Progenitor cell of endocrine pancreas (in vitro differentiated cells): Measurements from ENCODE around the gene ZNF536. TPM values are rescaled to one million over a fixed set of nuclear protein-coding genes. Genes with fewer than 3 reads are reported as not detected.
"Not testable (repeated sequence)": the region's sequence is repeated elsewhere in the genome, so short reads cannot be mapped to it uniquely, and the experiment has no call there.

Experiments used
- DNase-seq: peaks from one replicate; pipeline ENCODE4 v3.0.0; 2021; ENCODE audit warnings: low spot score; ENCODE audit not compliant: unreplicated experiment
- H3K27ac Mint-ChIP-seq: 2 replicates; pipeline ENCODE4 v1.8.0; 2021; ENCODE audit warnings: mild to moderate bottlenecking, moderate library complexity, mixed read lengths
- H3K27me3 Mint-ChIP-seq: 2 replicates; pipeline ENCODE4 v1.8.0; 2021; ENCODE audit warnings: mixed read lengths
- H3K36me3 Mint-ChIP-seq: 2 replicates; pipeline ENCODE4 v1.8.0; 2022; ENCODE audit warnings: mixed read lengths; ENCODE audit not compliant: insufficient read depth
- H3K4me1 Mint-ChIP-seq: 2 replicates; pipeline ENCODE4 v1.8.0; 2021; ENCODE audit warnings: low read depth, mixed read lengths
- H3K4me3 Mint-ChIP-seq: 2 replicates; pipeline ENCODE4 v1.8.0; 2021; ENCODE audit warnings: low read depth, mild to moderate bottlenecking, moderate library complexity, mixed read lengths
- H3K9me3 Mint-ChIP-seq: 2 replicates; pipeline ENCODE4 v1.8.0; 2021; ENCODE audit warnings: low read depth, mixed read lengths
- CTCF ChIP-seq: fragments of 200-600 bp; sonication (generic); IDR thresholded peaks from one replicate; pipeline ENCODE4 v1.5.0; 2021; ENCODE audit warnings: antibody characterized with exemption, mild to moderate bottlenecking; ENCODE audit not compliant: unreplicated experiment
- total RNA-seq: library from RNA; stranded (reverse); gene quantifications from 2 replicates; pipeline ENCODE4 v1.2.1, GENCODE V29; 2021

ZNF536 gene
- total RNA-seq, 1 donor from 2014 or later, result 2.0 TPM

GRCh38 chr19:30411714-30412113, 39.5 kb downstream of the ZNF536 start:
- TF ChIP-seq CTCF, result no peak
- H3K9me3 Mint-ChIP-seq, result no peaks in the 10 kb centered on the region
- no peak for DNase-seq
- no peak overlapping the region for H3K27ac Mint-ChIP-seq
- H3K36me3 Mint-ChIP-seq, result no peaks in the 10 kb centered on the region
- H3K27me3 Mint-ChIP-seq, result peaks cover 30% of the 10 kb centered on the region
- H3K4me3 Mint-ChIP-seq, result no peak overlapping the region
- H3K4me1 Mint-ChIP-seq, result no peaks in the 10 kb centered on the region

GRCh38 chr19:30416375-30416774, 44.2 kb downstream of the ZNF536 start:
- no peak for TF ChIP-seq CTCF
- H3K4me3 Mint-ChIP-seq, result no peak overlapping the region
- no peaks in the 10 kb centered on the region for H3K9me3 Mint-ChIP-seq
- no peaks in the 10 kb centered on the region for H3K4me1 Mint-ChIP-seq
- H3K36me3 Mint-ChIP-seq, result no peaks in the 10 kb centered on the region
- H3K27ac Mint-ChIP-seq, result no peak overlapping the region
- H3K27me3 Mint-ChIP-seq, result peaks cover 44% of the 10 kb centered on the region
- DNase-seq, result no peak

- H3K4me1 Mint-ChIP-seq, DNase-seq, H3K4me3 Mint-ChIP-seq, H3K9me3 Mint-ChIP-seq, H3K27ac Mint-ChIP-seq, H3K36me3 Mint-ChIP-seq: not testable (repeated sequence)
- peaks cover 44% of the 10 kb centered on the region for H3K27me3 Mint-ChIP-seq
Observed at GRCh38 chr19:30417166-30417565, 45.0 kb downstream of the ZNF536 start.

- no peak for TF ChIP-seq CTCF
- H3K27ac Mint-ChIP-seq, result no peak overlapping the region
- no peak for DNase-seq
- H3K4me1 Mint-ChIP-seq, result no peaks in the 10 kb centered on the region
- H3K36me3 Mint-ChIP-seq, result no peaks in the 10 kb centered on the region
- H3K4me3 Mint-ChIP-seq, result no peak overlapping the region
- no peaks in the 10 kb centered on the region for H3K9me3 Mint-ChIP-seq
- peaks cover 39% of the 10 kb centered on the region for H3K27me3 Mint-ChIP-seq
Observed at GRCh38 chr19:30419568-30420180, 47.5 kb downstream of the ZNF536 start.

- Mint-ChIP-seq H3K4me1 (no peaks in the 10 kb centered on the region), H3K27ac (no peak overlapping the region), H3K9me3 (no peaks in the 10 kb centered on the region), H3K4me3 (no peak overlapping the region), H3K36me3 (no peaks in the 10 kb centered on the region), H3K27me3 (peaks cover 36% of the 10 kb centered on the region)
- DNase-seq, result no peak
- no peak for TF ChIP-seq CTCF
Observed at GRCh38 chr19:30420316-30420715, 48.1 kb downstream of the ZNF536 start.

GRCh38 chr19:30420881-30421280, 48.7 kb downstream of the ZNF536 start:
- Mint-ChIP-seq H3K4me1 (no peaks in the 10 kb centered on the region), H3K27ac (no peak overlapping the region), H3K36me3 (no peaks in the 10 kb centered on the region), H3K27me3 (peaks cover 32% of the 10 kb centered on the region), H3K9me3 (no peaks in the 10 kb centered on the region), H3K4me3 (no peak overlapping the region)
- no peak for DNase-seq
- no peak for TF ChIP-seq CTCF
